Activated CD4-positive, alpha-beta T cell treated with anti-CD3 and anti-CD28 coated beads, Interleukin-2, amount 10 ng/mL, durations not matched to agents 7 days and 5 days (primary cell): ENCODE results near the gene POU1F1. TPM values are rescaled to one million over a fixed set of nuclear protein-coding genes. Genes with fewer than 3 reads are reported as not detected.
"Not testable (repeated sequence)": the region's sequence is repeated elsewhere in the genome, so short reads cannot be mapped to it uniquely, and the experiment has no call there.

Experiments
- CTCF ChIA-PET: fragments of 350-600 bp; sonication (Branson Sonifier 250); formaldehyde crosslinking; loops from one replicate; lab custom pipeline; 2021; ENCODE audit warnings: antibody characterized with exemption; lab: Charles Lee
- POLR2A ChIA-PET: fragments of 350-600 bp; sonication (Branson Sonifier 250); formaldehyde crosslinking; loops from one replicate; lab custom pipeline; 2021; ENCODE audit warnings: antibody characterized with exemption; lab: Charles Lee
- DNase-seq: peaks from one replicate; pipeline ENCODE4 v3.0.0-alpha.2; 2020
- H3K27ac Mint-ChIP-seq: one replicate; pipeline ENCODE4 v1.8.0; 2021; ENCODE audit warnings: mild to moderate bottlenecking, moderate library complexity, mixed read lengths
- H3K27me3 Mint-ChIP-seq: one replicate; pipeline ENCODE4 v1.8.0; 2021; ENCODE audit warnings: mixed read lengths
- H3K36me3 Mint-ChIP-seq: one replicate; pipeline ENCODE4 v1.8.0; 2021; ENCODE audit warnings: low read depth, mixed read lengths
- H3K4me1 Mint-ChIP-seq: one replicate; pipeline ENCODE4 v1.8.0; 2021; ENCODE audit warnings: mixed read lengths
- H3K4me3 Mint-ChIP-seq: one replicate; pipeline ENCODE4 v1.8.0; 2021; ENCODE audit warnings: mild to moderate bottlenecking, moderate library complexity, mixed read lengths
- H3K9me3 Mint-ChIP-seq: one replicate; pipeline ENCODE4 v1.8.0; 2021; ENCODE audit warnings: mixed read lengths
- total RNA-seq, 2 experiments: library from RNA; stranded (reverse); gene quantifications; one replicate each; pipeline ENCODE4 v1.2.3, GENCODE V29; 2021

The POU1F1 gene, protein sequence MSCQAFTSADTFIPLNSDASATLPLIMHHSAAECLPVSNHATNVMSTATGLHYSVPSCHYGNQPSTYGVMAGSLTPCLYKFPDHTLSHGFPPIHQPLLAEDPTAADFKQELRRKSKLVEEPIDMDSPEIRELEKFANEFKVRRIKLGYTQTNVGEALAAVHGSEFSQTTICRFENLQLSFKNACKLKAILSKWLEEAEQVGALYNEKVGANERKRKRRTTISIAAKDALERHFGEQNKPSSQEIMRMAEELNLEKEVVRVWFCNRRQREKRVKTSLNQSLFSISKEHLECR
- total RNA-seq = not detected

DNA sequence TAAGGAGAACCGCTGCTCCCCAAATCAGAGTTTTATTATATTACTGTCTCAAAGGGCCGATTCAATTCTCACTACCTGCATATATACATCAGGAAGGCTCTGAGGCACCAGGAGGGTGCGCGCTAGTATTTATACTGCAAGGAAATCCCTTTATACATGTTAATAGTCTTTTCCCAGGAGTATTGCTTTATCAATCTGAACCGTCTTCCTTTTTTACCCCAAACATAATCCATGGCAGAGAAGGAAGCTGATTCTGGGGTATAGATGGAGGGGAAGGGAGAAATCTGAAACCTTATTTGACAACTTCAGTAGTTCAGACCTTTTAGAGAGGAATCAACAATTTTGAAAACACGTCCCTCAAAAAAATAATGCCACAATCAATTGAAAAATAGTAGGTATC, at the start of gene POU1F1:
TSS of gene POU1F1 (minus strand) at position 101 of the 400 bp plus-strand sequence. CDS start 122 bp downstream, outside the sequence.
- no peaks in the 10 kb centered on the region for H3K36me3 Mint-ChIP-seq
- CTCF ChIA-PET = no interaction called here

DNA sequence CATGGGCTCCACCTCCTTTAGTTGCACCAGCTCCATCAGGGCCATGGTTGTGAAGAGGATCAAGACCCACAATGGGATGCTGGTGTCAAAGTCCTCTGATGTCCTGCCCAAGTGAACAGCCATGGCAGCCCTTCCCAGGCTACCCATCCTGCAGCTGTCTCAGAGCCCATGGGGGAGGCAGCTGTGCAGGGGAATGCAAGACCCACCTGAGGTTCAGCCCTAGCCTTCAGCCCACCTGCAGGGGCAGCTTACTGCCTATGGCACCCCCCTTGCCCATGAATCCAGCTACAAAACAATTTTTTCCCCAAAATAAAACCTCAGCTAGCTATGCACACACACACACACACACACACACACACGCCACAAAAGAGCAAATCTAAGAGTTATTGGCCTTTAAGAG, 48.2 kb upstream of the POU1F1 start:
- POLR2A ChIA-PET = no interaction called here

More for the DNA sequence above, at the start of gene POU1F1:
- H3K9me3 Mint-ChIP-seq = no peaks in the 10 kb centered on the region
- H3K27me3 Mint-ChIP-seq = no peaks in the 10 kb centered on the region
- H3K4me1 Mint-ChIP-seq = peaks cover 14% of the 10 kb centered on the region
- POLR2A ChIA-PET = no interaction called here
- DNase-seq = no peak
- H3K27ac Mint-ChIP-seq = no peak within 1 kb of the TSS
- H3K4me3 Mint-ChIP-seq = no peak within 1 kb of the TSS

GRCh38 chr3:87320756-87321626, 44.6 kb upstream of the POU1F1 start:
- no peaks in the 10 kb centered on the region for H3K9me3 Mint-ChIP-seq
- no peak overlapping the region for H3K4me3 Mint-ChIP-seq
- CTCF ChIA-PET = no interaction called here
- DNase-seq = no peak
- POLR2A ChIA-PET = no interaction called here
- peaks cover 12% of the 10 kb centered on the region for H3K27me3 Mint-ChIP-seq
- H3K27ac Mint-ChIP-seq = no peak overlapping the region
- H3K36me3 Mint-ChIP-seq = no peaks in the 10 kb centered on the region
- H3K4me1 Mint-ChIP-seq = no peaks in the 10 kb centered on the region

More for the DNA sequence above, 48.2 kb upstream of the POU1F1 start:
- Mint-ChIP-seq H3K4me1 (no peaks in the 10 kb centered on the region), H3K4me3 (no peak overlapping the region), H3K9me3 (no peaks in the 10 kb centered on the region), H3K27ac (no peak overlapping the region), H3K27me3 (peaks cover 11% of the 10 kb centered on the region), H3K36me3 (no peaks in the 10 kb centered on the region)
- DNase-seq = no peak
- CTCF ChIA-PET = interaction anchor here (1.7 kb wide), 1 partner anchor 9 kb away, joined by 4 read pairs; no protein-coding TSS in a partner anchor

GRCh38 chr3:87318617-87319021, 42.2 kb upstream of the POU1F1 start:
- no peak for DNase-seq
- Mint-ChIP-seq H3K4me3 (no peak overlapping the region), H3K36me3 (no peaks in the 10 kb centered on the region), H3K9me3 (no peaks in the 10 kb centered on the region), H3K27ac (no peak overlapping the region), H3K27me3 (peaks cover 4% of the 10 kb centered on the region), H3K4me1 (no peaks in the 10 kb centered on the region)
- ChIA-PET CTCF (no interaction called here), POLR2A (no interaction called here)

- Mint-ChIP-seq H3K36me3 (no peaks in the 10 kb centered on the region), H3K27ac (no peak overlapping the region), H3K9me3 (no peaks in the 10 kb centered on the region), H3K27me3 (peaks cover 4% of the 10 kb centered on the region), H3K4me1 (no peaks in the 10 kb centered on the region), H3K4me3 (no peak overlapping the region)
- DNase-seq = no peak
- ChIA-PET CTCF (no interaction called here), POLR2A (no interaction called here)
Measured at GRCh38 chr3:87317779-87318178, 41.4 kb upstream of the POU1F1 start.

- peaks cover 4% of the 10 kb centered on the region for H3K27me3 Mint-ChIP-seq
- H3K4me1 Mint-ChIP-seq = no peaks in the 10 kb centered on the region
- DNase-seq = no peak
- no peak overlapping the region for H3K4me3 Mint-ChIP-seq
- POLR2A ChIA-PET = no interaction called here
- H3K27ac Mint-ChIP-seq = no peak overlapping the region
- H3K36me3 Mint-ChIP-seq = no peaks in the 10 kb centered on the region
- H3K9me3 Mint-ChIP-seq = no peaks in the 10 kb centered on the region
- CTCF ChIA-PET = no interaction called here
Measured at GRCh38 chr3:87313641-87314040, 37.3 kb upstream of the POU1F1 start.

GRCh38 chr3:87311309-87311708, 34.9 kb upstream of the POU1F1 start:
- Mint-ChIP-seq H3K4me1 (no peaks in the 10 kb centered on the region), H3K9me3 (no peaks in the 10 kb centered on the region), H3K4me3 (no peak overlapping the region), H3K27me3 (no peaks in the 10 kb centered on the region), H3K27ac (no peak overlapping the region), H3K36me3 (no peaks in the 10 kb centered on the region)
- ChIA-PET POLR2A (no interaction called here), CTCF (no interaction called here)
- DNase-seq = no peak

GRCh38 chr3:87309601-87310000, 33.2 kb upstream of the POU1F1 start:
- no peaks in the 10 kb centered on the region for H3K27me3 Mint-ChIP-seq
- ChIA-PET CTCF (no interaction called here), POLR2A (no interaction called here)
- H3K36me3 Mint-ChIP-seq = no peaks in the 10 kb centered on the region
- DNase-seq = no peak
- H3K9me3 Mint-ChIP-seq = peaks cover 3% of the 10 kb centered on the region
- no peaks in the 10 kb centered on the region for H3K4me1 Mint-ChIP-seq
- H3K4me3 Mint-ChIP-seq = no peak overlapping the region
- H3K27ac Mint-ChIP-seq = no peak overlapping the region

- Mint-ChIP-seq H3K36me3 (no peaks in the 10 kb centered on the region), H3K27ac (no peak overlapping the region), H3K9me3 (peaks cover 3% of the 10 kb centered on the region), H3K27me3 (peaks cover 3% of the 10 kb centered on the region), H3K4me1 (no peaks in the 10 kb centered on the region), H3K4me3 (no peak overlapping the region)
- CTCF ChIA-PET = no interaction called here
- no peak for DNase-seq
- POLR2A ChIA-PET = no interaction called here
Measured at GRCh38 chr3:87307805-87308204, 31.4 kb upstream of the POU1F1 start.

DNA sequence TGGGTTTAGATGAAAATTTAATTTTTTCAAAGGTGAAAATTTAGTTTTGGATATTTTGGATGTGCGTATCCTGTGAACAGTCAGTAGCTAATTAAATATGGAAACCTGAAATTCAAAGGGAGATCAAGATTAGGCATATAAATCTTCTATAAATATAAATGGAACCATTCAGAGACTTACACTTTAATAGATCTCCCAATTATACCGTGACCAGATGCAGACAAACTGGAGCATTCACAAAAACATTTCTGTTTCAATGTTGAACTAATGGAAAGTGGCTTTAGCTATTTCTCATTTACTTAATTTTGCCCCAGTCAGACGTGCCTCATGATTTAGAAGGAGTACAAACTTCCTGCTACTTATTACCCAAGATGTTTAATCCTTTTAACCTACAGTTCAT, 29.1 kb upstream of the POU1F1 start:
- POLR2A ChIA-PET = no interaction called here
- Mint-ChIP-seq H3K36me3 (no peaks in the 10 kb centered on the region), H3K27ac (no peak overlapping the region), H3K9me3 (peaks cover 3% of the 10 kb centered on the region), H3K27me3 (peaks cover 3% of the 10 kb centered on the region), H3K4me3 (no peak overlapping the region), H3K4me1 (no peaks in the 10 kb centered on the region)
- DNase-seq = no peak
- CTCF ChIA-PET = no interaction called here

- H3K9me3 Mint-ChIP-seq, H3K4me1 Mint-ChIP-seq, H3K27me3 Mint-ChIP-seq, H3K27ac Mint-ChIP-seq, POLR2A ChIA-PET, H3K4me3 Mint-ChIP-seq, CTCF ChIA-PET, H3K36me3 Mint-ChIP-seq, DNase-seq: not testable (repeated sequence)
Measured at GRCh38 chr3:87305031-87305430, 28.6 kb upstream of the POU1F1 start.

DNA sequence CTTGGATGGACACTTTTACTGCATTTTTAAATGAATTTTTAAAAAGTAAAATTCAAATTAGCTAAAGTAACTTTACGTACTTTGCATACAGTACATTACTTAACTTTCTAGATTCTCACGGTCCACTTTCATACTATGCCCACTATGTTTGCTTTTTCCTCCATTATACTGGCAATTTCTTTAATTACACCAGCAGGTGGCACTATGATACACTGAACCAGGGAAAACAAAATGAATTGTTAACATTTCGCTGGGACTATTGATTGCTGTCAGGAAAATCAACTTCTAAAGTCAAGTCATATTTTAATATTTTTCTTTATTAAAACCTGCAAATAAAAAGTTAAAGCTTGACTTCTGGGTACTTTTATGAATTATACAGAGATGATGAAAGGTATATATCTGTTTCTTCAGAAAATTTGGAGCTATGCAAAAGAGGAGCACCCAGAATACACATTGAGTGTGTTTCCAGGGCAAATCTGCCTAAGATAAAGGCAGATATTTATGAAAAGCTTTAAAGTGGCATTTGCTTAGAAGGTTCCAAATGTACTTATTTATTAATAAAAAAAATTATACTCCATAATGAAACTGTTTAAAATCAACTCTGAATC, 21.8 kb upstream of the POU1F1 start:
- peak; percentile 22 for DNase-seq
- Mint-ChIP-seq H3K36me3 (no peaks in the 10 kb centered on the region), H3K4me1 (peaks cover 2% of the 10 kb centered on the region), H3K27ac (no peak overlapping the region), H3K9me3 (no peaks in the 10 kb centered on the region), H3K27me3 (no peaks in the 10 kb centered on the region), H3K4me3 (no peak overlapping the region)
- ChIA-PET POLR2A (no interaction called here), CTCF (interaction anchor here (0.7 kb wide), 1 partner anchor 41 kb away, joined by 3 read pairs; no protein-coding TSS in a partner anchor)

GRCh38 chr3:87288446-87288845, 12.1 kb upstream of the POU1F1 start:
- POLR2A ChIA-PET = no interaction called here

More at GRCh38 chr3:87288446-87288845, 12.1 kb upstream of the POU1F1 start:
- H3K4me3 Mint-ChIP-seq = no peak overlapping the region
- H3K27ac Mint-ChIP-seq = no peak overlapping the region
- H3K4me1 Mint-ChIP-seq = peaks cover 1% of the 10 kb centered on the region
- no peaks in the 10 kb centered on the region for H3K36me3 Mint-ChIP-seq
- CTCF ChIA-PET = no interaction called here
- H3K9me3 Mint-ChIP-seq = no peaks in the 10 kb centered on the region
- H3K27me3 Mint-ChIP-seq = peaks cover 2% of the 10 kb centered on the region
- DNase-seq = no peak
